ENCODE results near the gene TEF. TPM values are rescaled to one million over a fixed set of nuclear protein-coding genes. Genes with fewer than 3 reads are reported as not detected.

The TEF gene
- total and polyA plus RNA-seq, 9 of the 15 experiments (the other 6 are each of a cell fraction or from before 2014, with no cell fraction given), result 0.04 to 3.1 (median 1.2) TPM

DNA sequence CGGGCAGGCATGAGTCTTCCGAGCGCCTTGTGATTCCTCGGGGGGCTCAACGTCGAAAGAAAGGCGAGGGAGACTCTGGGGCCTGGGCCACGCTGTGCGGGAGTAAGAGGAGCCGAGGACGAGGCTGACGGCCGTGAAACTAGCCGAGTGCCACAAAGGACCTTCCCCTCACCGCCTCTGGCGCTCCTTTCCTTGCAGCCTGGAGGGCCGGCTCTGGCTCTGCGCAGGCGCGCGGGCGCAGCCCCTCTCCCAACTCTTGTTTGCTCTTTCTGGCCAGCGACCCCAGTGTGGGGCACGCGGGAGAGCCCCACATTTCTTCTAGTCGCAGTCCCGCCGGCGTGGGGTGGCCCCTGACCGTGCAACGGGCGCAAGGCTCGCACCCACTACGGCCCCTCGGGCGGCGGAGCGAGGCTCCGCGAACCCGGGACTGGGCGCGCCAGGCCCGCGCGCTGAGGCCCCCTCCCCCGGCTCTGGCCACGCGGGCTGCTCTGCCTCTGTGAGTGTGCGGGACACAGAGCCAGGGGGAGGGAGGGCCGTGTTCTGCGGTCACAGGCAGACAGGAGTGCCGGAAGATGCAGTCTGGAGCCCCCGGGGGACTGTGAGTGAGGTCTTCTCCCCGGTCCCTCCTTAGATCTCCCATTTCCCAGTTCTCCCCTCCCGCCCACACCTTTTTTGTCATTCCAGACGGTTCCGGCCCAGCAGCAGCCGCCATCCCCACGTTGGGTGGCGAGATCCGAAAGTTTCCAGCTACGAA lies 65.9 kb downstream of the TEF start (continued):
- TF ChIP-seq EP400 (IDR thresholded peaks at IDR 0.05) (no peak), ZBTB1 (CRISPR knock-in tag; IDR thresholded peaks at IDR 0.05; ENCODE audit: borderline replicate concordance, low read depth) (0 out of 2 replicates have a peak, but pooled peaks have one; percentile 18), ZNF561 (CRISPR knock-in tag; conservative IDR thresholded peaks at IDR 0.05) (no peak), ZNF830 (CRISPR knock-in tag; IDR thresholded peaks at IDR 0.05) (no peak), PHB2 (IDR thresholded peaks at IDR 0.05; ENCODE audit: low read depth) (0 out of 2 replicates have a peak, but pooled peaks have one; percentile 30), ZBTB7A (IDR thresholded peaks at IDR 0.05; ENCODE audit: borderline replicate concordance, control insufficient read depth, low read depth, low read length) (peak; percentile 18; the same call in 1 of the 2 replicates), PCBP1 (IDR thresholded peaks at IDR 0.05; ENCODE audit: low read depth, low read length, poor library complexity, severe bottlenecking) (peak; percentile 36), E2F3 (CRISPR knock-in tag; IDR thresholded peaks at IDR 0.05) (no peak), MYC (IDR thresholded peaks at IDR 0.05; ENCODE audit: low read depth, low read length) (peak; percentile 64), MYC (CRISPR knock-in tag; IDR thresholded peaks at IDR 0.05; ENCODE audit: borderline replicate concordance, low read depth) (no peak), BRD9 (IDR thresholded peaks at IDR 0.05; ENCODE audit: low read depth, partially characterized antibody) (peak; percentile 51), RBBP5 (IDR thresholded peaks at IDR 0.05; ENCODE audit: borderline replicate concordance, insufficient read depth, low read length, poor library complexity, severe bottlenecking) (peak; percentile 31), ZFX (CRISPR knock-in tag; IDR thresholded peaks at IDR 0.05) (peak; percentile 69), NRF1 (conservative IDR thresholded peaks at IDR 0.05 in 1 of 2, IDR thresholded peaks at IDR 0.05 in 1 of 2) (peak; percentile 95), SMARCC2 (IDR thresholded peaks at IDR 0.05; ENCODE audit: low read depth) (0 out of 2 replicates have a peak, but pooled peaks have one; percentile 31), RBM22 (IDR thresholded peaks at IDR 0.05; ENCODE audit: low read depth, low read length, poor library complexity, severe bottlenecking) (peak; percentile 20), POLR3G (IDR thresholded peaks at IDR 0.05; ENCODE audit: extremely low read depth, insufficient read length, insufficient replicate concordance) (no peak), CLOCK (CRISPR knock-in tag; IDR thresholded peaks at IDR 0.05; ENCODE audit: borderline replicate concordance) (no peak), HLTF (IDR thresholded peaks at IDR 0.05) (0 out of 2 replicates have a peak, but pooled peaks have one; percentile 30), MCM3 (IDR thresholded peaks at IDR 0.05) (no peak), ARNT (IDR thresholded peaks at IDR 0.05) (no peak), KAT7 (CRISPR knock-in tag; IDR thresholded peaks at IDR 0.05; ENCODE audit: borderline replicate concordance) (no peak), POLR3A (IDR thresholded peaks at IDR 0.05; ENCODE audit: borderline replicate concordance, extremely low read depth, insufficient read depth, insufficient read length) (no peak), HIVEP1 (CRISPR knock-in tag; IDR thresholded peaks at IDR 0.05) (no peak)
